DMS79 treated with DMSO at 0.1 percent for 48 hours (cell line): ENCODE data around the gene CPLX1.
"Not testable (repeated sequence)": the region's sequence is repeated elsewhere in the genome, so short reads cannot be mapped to it uniquely, and the experiment has no call there.

Source experiments
- DNase-seq: peaks from one replicate; lab custom pipeline; 2025; lab: John Stamatoyannopoulos, UW

The CPLX1 gene

DNA sequence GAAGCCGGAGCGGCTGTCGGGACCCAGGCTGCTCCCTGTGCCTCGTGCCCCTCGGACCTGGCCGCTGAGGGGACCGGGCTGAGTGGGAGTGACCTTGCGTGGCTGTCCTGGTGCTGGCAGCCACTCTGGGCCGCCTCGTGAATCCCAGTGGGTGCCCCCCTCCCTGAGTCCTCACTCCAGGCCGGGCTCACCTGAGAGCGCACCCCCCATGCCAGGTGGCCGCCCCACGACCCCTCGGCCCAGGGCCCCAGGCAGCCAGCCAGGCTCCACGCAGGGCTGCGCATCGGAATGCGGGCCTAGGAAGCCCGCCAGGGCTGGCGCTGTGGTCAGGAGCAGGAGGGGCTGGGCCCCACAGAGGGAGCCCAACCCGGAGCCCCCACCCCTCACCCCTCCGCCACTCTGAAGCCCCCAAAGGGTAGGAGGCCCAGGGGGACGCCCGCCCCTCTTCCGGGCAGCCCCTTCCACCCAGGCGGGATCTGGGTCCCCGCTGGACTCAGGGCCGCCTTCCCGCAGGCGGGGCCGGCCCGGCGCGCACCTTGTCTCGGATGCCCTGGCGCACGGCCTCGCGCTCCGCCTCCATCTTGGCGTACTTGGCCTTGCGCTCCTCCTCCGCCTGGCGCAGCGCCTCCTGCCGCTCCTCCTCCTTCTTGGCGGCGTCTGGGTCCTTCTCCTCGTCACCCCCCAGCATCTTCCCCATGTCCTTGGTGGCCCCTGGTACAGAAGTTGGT lies 33.9 kb downstream of the CPLX1 start:
- no peak for DNase-seq

DNA sequence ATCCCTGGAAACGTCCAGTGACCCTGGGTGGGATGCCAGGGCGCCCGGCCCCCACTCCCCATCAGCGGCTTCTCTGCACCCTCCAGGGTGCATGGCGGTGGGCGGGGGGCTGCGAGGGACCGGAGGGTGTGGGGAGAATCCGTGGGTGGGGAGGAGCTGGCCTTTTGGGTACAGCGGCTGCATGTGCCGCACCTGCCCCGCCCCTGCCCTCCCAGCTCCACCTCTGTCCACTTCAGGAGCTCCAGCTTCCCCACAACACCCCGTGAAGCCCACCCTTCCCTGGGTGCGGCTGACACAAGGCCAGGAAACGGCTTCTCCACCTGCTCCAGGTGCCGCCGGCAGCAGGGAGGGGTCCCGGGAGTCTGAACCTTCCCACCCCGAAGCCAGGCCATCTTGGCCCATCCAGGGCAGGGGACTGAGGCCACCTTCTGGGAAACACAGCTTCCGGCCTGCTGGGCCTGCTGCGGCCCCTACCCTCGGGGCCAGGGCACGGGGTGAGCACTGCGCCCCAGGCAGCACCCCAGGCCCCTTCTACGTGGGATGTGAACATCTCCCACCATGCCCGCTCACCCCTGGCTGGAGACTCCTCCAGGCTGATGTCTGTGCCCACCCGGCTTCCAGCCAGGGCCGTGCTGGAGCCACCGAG lies 34.6 kb downstream of the CPLX1 start:
- DNase-seq: no peak

DNA sequence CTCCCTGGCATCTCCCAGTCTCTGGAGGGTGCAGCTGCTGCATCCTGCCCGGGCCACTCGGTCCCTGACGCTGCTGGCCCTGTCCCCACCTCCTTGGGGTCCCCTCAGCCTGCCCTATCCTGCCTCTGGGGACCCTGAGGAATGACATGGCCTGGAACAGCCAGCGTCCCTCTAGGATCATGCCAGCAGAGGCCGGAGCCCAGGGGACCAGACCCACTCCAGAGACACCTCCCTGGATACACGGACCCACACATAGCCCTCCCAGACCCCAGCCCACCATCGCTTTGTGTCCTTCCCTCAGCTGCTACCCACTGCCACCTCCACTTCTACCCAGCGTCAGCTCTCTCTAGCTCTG lies 35.5 kb downstream of the CPLX1 start:
- no peak for DNase-seq

DNA sequence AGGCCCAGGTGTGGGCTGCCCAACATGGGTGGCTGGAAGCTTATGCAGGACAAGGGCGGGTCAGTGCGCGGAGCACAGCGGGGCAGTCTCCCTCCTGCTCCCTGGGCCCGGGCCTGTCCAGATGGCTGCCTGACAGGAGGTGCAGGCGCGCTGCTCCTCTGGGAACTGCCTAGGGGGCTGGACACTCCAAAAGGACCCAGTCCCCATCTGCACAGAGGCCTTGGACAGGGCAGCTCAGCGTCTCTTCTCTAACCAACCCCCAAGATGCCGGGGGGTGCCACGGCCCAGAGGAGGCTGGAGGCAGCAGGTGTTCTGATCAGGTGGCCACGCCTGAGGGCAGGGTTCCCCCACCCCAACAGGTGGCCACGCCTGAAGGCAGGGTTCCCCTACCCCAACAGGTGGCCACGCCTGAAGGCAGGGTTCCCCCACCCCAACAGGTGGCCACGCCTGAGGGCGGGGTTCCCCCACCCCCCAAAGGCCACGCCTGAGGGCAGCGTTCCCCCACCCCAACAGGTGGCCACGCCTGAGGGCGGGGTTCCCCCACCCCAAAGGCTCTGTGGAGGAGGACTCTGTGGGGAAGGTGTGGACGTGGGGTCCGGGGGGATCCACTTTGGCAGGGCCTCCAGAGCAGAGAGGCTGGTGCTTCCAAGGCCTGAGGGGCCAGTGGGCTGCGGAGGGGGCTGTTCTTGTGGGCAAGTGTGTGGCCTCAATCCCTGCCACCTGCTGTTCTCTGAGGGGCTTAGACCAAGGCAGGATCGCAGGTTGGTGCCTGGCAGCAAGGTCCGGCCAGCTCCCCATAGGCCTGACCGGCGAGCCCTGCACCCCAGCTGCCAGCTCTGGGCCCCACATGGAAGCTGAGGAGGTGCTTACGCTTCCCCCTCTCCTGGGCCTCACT lies 36.1 kb downstream of the CPLX1 start:
- DNase-seq: no peak

DNA sequence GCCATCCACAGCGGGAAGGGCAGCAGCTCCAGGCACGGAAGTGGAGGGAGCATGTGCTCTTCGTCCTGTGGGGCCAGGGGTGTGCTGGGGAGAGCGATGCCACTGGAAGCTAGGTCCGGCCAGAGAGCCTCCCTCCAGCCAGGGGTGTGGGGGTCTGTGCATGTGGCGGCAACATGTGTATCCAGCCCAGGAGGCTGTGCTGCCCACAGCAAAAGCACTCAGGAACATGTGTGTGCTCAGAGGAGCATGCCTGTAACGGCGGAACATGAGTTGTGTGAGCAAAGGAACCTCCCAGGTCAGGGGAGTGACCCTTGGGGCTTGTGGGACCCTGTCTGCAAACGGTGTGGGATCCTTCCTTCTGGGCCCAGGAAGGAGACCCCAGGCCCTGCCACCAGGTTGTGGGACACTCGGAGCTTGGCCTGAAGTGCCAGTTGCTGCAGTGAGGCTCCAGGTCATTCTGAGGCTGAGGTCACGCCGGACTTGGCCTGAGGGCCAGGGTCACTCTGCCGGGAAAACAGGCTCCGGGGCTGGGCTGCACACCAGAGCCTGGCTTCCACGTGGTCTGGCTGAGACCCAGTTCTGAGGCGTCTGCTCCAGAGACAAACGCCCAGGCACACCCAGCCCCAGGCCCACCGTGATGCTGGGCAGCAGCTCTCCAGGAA lies 37.2 kb downstream of the CPLX1 start:
- no peak for DNase-seq

DNA sequence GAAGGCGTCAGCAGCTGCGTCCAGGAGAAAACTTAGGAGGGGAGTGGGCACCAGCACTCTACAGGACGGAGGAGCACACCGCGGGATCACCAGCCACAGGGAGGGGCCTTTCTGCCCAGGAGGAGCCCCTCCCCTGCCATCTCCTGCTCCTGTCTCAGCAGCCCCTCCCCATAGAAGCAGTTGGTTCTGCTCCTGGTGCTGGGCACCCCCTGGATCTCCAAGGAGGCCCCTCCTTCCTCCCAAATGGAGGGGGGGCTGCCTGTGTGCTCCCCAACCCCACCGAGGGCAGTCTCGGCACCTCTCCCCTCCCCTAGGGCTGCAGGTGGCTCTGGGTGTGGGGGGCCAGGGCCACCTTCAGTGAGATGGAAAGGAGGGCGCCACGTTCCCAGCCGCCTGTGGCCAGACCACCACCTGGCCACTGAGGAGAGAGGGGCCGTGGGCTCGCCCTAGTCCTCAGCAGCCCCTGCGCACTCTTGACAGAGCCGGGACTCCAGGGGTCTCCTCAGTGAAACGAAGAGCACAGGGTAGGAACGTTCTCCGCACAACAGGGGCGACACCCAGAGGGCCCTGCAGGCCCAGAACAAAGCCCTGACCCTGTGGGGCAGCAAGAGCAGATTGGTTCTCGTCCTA lies 37.8 kb downstream of the CPLX1 start:
- no peak for DNase-seq

DNA sequence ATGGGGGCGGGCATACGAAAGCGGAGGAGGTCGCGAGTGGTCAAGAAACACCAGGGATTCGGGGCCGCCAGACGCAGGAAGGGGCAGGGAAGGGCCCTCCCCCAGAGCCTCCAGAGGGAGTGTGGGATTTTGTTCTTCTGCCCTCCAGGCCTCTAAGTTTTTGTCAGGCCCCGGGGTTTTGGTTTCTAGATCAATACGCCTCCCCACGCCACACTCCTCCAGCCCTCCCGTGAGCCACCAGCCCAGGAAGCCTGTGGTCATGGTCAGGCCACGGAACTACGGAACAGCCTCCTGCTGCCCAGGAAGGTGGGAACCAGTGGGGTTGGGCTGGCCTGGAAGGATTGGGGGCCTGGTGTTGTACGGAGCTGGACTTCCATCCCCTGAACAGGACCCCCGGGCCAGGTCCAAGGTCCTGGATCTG lies 38.4 kb downstream of the CPLX1 start:
- no peak for DNase-seq

DNA sequence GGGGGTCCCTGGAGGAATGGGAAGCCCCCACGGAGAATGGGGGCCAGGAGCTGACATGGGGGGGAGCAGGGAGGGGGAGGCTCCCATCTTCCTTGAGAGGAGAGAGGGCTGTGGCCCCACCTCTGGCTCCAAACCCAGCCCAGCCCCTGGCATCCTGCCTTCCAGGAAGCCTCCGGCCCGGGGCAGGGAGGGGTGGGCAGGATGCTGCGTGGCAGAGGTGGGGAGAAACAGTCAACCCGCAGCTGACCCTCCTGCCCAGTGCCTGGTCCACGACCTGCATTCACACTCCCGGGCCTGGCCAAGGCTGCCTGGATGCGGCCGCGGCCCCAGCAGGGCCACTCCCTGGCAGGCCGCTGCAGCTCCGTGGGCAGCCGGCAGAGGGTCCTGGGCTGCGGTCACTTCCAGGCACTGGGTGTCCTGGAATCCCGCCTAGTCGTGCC lies 39.0 kb downstream of the CPLX1 start:
- no peak for DNase-seq

DNA sequence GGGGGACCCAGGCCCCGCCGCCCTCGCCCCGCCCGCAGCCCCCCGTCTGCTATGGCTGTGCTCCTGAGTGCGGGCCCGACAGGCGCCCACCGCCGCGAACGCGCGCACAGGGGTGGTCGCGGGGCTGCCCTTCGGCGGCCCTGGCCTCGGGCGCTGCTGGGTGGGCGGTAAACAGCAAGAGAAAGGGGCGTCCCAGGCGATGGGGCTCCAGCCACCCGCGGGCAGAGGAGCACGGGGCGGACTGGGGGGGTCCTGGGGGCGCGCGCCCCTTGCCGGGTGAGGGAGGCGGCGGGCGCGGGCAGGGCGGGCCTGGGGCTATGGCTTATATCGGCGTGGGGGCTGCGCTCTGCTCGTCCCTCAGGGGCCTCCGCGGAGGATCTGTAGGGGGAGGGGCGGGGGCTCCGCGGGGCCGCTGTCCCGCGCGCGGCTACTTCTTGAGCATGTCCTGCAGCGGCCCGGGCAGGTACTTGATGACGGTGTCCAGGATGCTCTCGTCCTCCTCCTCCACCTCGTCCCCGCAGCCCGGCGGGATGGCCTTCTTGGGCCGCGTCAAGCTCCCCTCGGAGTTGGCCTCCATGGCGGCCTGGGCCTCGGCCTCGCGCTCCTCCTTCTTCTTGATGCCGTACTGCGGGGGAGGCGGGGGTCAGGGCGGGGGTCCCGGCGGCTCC lies 39.7 kb downstream of the CPLX1 start:
- DNase-seq: no peak

DNA sequence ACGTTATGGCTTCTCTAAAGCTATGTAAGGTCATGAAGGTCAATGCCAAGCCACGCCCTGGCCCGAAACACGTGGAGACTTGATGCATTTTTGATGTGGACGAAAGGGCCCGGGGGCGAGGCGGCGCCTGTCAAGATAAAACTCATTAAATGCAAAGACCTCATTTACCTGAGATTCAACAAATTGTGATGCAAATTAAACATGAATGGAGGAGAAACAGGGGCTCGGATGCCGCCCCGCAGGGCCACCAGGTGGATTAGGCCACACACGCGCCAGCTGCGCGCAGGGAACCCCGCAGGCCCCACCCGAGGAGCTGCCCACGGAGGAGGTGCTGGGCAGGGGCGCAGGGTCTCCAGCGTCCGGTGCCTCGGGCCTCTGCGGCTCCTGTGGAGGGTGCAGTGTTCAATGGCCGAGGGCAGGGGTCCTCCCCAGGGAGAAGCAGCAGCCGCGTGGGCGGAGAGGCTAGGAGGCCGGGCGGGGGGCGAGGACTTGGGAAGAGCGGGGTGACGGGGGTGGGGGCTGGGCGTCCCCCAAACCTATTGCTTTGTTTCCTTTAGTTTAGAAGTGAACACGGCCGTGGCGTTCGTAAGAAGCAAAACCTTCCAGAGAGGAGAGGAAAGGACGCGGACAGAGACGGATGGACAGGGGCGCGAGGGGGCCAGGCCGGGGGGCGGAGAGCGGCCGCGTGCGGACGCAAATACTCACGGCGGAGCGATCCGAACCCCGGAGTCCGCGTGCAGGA lies 40.4 kb downstream of the CPLX1 start:
- no peak for DNase-seq

DNA sequence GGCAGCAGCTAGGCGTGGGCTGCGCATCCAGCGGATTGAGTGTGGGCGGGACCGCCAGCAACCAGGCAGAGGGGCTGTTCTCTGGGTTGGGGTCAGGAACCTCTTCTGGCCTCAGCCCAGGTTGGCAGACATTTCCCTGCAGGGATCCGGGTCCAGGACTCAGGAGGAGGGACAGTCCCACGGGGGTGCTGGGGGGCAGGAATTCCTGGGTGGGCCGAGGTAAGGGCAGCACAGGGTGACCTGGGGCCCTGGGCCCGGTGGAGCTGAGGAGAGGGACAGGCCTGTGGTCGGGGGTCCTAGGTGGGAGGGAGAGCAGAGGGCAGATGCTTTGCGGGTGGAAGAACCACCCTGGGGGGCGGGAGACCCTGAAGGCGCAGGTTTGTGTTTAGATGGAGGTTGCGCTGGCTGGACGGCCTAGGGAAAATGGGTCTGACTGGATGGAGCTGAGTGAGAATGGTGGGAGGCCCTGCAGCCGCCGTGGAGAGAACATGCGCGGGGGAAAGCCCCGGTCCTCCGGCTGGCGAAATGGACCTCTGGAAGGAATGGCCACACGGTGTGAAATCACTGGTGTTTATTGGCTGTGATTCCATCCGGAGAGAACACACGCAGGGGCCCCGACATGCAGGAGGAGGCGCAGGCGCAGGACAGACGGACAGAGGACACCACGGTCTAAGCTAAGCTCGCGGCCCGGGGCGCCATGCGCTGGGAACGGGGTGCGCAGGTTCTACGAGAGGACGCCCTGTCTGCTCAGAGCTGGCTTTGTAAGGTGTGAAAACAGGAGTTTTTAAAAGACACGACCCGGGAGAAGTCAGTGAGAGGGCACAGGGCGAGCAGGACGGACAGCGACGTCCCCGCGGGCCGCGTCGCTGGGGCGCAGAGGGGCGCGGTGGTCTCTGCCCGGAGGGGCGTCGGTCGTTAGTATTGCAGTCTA lies 41.3 kb downstream of the CPLX1 start:
- no peak for DNase-seq

DNA sequence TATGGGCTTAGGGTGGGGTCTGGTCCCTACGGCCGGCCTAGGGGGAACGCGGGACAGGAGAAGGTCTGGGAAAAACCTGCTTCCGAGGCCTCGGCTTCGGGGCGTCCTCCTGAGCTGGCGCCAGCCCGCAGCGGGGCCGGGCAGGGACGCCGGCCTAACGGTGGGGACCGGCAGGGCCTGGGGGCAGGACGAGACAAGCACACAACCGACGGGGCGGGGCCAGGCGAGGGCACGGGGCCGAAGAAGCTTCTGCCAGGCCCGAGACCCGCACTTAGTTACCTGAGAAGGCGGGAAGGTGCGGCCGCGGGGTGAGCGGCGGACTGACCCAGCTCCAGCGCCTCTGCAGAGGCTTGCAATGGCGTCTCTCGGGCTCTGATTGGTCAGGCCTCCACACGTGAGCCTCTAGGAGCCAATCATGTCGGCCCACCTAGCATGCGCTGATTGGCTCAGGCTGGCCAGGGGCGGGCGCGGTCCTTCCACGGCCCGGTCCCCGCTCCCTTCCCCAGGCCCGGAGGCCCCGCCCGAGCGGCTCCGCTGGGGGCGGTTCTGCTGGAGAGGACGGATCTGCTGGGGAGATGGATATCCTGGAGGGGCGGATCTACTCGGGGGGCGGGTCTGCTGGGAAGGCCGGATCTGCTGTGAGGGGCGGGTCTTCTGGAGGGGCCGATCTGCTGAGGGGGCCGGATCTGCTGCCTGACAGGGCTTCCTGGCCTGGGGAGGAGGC lies 44.3 kb downstream of the CPLX1 start:
- DNase-seq: peak; percentile 90

DNA sequence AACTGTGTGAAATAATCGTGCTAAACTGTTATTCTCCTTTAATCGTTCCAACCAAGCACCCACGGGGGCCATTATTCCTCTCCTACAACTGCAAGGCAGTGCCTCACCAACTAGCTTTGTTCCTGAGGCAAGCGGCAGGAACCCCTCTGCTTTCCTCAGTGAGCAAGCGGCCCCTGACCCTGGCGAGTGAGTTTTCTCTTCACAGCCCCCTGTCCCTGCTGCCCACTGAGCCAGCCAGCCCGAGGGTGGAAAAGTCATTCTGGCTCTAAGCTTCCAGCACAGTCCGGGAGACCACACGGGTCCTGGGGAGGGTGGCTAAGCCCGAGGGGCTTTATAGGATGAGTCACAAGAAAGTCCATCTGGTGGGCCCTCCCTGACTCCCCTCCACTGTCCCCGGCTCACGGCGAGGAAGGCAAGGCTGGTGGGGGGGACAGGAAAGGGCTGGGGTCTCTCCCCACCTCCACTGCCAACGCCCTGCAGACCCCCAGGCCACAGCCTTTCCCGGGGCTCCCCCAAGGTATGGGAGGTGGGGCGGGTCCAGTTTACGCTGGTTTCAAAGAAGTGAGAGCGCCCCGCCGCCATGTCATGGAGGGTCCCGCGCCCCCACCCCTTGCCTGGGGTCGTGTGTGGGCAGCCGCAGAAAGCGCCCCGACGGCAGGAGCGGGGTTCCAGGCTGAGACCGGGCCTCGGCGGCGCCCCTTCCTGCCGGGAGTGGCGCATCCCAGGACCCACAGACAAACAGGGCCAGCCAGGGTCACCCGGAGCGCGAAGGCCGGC lies 45.0 kb downstream of the CPLX1 start:
- no peak for DNase-seq

DNA sequence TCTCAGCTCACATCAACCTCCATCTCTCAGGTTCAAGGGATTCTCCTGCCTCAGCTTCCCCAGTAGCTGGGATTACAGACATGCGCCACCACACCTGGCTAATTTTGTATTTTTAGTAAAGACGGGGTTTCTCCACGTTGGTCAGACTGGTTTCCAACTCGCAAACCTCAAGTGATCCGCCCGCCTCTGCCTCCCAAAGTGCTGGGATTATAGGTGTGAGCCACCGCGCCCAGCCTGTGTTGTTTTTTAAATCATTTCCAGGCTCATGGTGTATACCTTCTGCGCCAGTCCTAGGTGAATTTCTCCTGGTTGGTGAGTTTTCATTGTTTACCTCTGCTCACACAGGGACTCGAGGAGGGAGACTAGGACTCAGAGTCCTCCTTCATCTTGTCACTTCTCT lies 45.7 kb downstream of the CPLX1 start:
- DNase-seq: not testable (repeated sequence)

DNA sequence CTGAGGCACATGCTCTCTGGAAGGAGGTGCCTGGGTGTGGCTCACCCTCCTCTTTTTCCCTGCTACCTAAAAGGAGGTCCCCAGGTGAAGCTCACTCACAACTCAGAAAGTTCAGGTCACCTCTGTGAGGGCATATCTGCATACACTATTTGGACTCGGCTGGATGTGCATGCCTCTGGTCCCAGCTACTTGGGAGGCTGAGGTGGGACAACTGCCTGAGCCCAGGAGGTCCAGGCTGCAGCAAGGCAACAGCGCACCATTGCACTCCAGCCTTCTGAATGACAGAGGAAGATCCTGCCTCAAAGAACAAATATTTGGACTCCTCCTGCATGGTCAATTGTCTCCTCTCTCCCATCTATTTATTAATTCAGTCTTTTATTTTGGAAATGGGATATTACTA lies 46.4 kb downstream of the CPLX1 start:
- DNase-seq: no peak

DNA sequence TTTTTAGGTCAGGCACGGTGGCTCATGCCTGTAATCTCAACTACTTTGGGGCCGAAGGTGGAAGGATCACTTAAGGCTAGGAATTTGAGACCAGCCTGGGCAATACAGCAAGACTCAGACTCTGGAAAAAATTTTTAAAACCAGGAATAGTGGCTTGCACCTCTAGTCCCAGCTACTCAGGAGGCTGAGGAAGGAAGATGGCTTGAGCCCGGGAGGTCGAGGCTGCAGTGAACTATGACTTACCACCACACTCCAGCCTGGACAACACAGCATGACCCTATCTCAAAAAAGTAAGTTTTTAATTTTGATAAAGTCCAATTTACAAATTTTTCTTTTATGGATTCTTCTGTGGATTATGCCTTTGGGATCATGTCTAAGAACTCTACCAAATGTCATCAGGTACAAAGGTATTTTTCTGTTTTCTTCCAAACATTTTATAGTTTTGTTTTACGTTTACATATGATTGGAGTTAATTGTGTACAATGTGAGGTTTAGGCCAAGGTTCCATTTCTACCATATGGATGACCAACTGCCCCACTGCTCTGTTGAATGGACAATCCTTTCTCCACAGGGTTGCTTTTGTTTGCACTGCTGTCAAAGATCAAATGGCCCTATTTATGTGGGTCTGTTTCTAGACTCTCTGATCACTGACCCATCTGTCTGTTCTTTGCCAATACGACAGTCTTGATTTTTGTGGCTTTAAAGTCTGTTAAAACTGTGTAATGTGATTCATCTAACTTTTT lies 48.2 kb downstream of the CPLX1 start:
- no peak for DNase-seq

DNA sequence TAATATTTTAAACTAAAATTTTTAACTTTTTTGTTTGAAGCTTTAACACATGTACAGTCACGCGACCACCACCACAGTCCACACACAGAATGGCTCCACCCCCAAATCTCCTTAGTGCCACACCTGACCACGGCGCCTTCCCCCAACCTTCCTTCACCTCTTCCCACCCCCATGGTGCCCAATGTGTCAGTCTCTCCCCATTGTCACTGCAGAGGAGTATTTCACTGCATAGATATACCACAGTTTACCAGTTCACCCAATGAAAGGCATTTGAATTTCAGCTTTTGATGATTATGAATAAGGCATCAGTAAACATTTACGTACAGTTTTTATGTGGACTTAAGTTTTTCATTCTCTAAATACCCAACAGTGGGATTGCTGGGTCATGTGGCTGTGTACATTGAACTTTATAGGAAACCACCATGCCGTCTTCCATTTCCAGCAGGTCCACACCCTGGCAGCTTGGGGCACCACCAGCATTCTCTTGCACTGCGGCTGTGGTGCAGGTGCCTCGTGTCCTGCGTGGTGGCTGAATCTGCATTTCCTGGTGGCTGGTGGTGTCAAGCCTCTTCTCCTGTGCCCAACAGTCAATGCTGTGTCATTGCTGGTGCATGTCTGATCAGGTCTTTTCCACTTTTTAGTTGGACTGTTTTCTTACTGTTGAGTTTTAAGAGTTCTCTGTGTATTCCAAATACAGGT lies 49.0 kb downstream of the CPLX1 start:
- no peak for DNase-seq
